ENCODE measurements around the gene RGS6. TPM values are rescaled to one million over a fixed set of nuclear protein-coding genes. Genes with fewer than 3 reads are reported as not detected.

The RGS6 gene
- total RNA-seq, 1 donor from 2014 or later, result 5.2 TPM

DNA sequence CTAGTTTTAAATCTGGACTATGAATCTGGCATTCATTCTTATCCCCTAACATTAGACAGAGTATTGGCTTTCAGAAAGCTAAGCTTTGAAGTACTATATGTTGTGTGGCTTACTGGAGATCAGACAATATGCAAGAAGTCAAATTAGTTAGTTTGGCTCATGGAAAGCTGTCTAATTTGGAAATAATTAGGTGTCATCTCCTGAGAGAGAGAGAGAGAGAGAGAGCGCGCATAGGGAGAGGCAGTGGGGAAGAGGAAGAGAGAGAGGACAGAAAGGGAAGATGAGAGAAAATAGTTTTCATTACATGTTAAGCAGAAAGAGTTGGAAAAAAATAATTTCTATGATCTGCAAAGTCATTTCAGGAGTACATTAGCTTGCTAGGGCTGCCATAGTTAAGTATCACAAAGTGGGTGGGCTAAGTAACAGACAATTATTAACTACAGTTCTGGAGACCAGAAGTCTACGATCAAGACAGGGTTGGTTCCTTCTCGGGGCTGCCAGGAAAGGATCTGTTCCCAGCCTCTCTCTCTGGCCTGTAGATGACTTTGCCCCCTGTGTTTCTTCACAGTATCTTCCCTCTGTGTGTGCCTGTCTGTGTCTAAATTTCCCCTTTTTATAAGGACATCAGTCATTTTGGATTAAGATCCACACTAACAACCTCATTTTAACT is 404.2 kb downstream of the RGS6 start:
- H3K36me3 ChIP-seq (ENCODE audit: control insufficient read depth in 3 of 3, insufficient read depth in 3 of 3, low read length in 3 of 3), result no peaks in the 10 kb centered on the region
- H3K4me3 ChIP-seq (ENCODE audit: low read length in 3 of 3), result no peak overlapping the region
- H3K27me3 ChIP-seq (ENCODE audit: control insufficient read depth in 3 of 3, insufficient read depth in 3 of 3, low read length in 3 of 3), result peaks cover 0 to 7% (median 2%) of the 10 kb centered on the region in 3 donors

DNA sequence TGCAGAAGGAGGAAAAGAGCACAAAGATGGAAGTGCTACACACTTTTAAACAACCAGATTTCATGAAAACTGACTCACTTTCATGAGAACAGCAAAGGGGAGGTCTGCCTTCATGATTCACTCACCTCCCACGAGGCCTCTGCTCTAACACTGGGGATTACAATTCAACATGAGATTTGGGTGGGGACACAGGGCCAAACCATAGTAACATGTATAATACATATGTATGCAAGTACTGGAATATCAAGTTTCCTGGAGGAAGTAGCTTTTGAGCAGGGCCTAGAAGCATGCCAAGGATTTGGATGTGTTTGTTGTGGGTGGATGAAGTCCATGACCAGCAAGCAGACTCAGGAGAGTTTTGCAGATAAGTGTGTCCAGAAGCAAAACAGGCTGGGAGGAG is 409.0 kb downstream of the RGS6 start:
- Histone ChIP-seq H3K4me1 (ENCODE audit: control insufficient read depth in 3 of 3, insufficient read depth in 3 of 3, low read length in 3 of 3) (no peaks in the 10 kb centered on the region), H3K36me3 (ENCODE audit: control insufficient read depth in 3 of 3, insufficient read depth in 3 of 3, low read length in 3 of 3) (no peaks in the 10 kb centered on the region), H3K4me3 (ENCODE audit: low read length in 3 of 3) (no peak overlapping the region), H3K27me3 (ENCODE audit: control insufficient read depth in 3 of 3, insufficient read depth in 3 of 3, low read length in 3 of 3) (no peaks in the 10 kb centered on the region), H3K27ac (ENCODE audit: low read depth, low read length) (no peak overlapping the region), H3K9me3 (ENCODE audit: control insufficient read depth in 3 of 3, low read length in 3 of 3) (peaks cover 0 to 4% (median 0%) of the 10 kb centered on the region in 3 donors), H3K9ac (ENCODE audit: low read depth in 1 of 3, low read length in 3 of 3) (no peak overlapping the region)

More for the DNA sequence above, 404.2 kb downstream of the RGS6 start:
- Histone ChIP-seq H3K27ac (ENCODE audit: low read depth, low read length) (no peak overlapping the region), H3K9me3 (ENCODE audit: control insufficient read depth in 3 of 3, low read length in 3 of 3) (no peaks in the 10 kb centered on the region), H3K9ac (ENCODE audit: low read depth in 1 of 3, low read length in 3 of 3) (no peak overlapping the region), H3K4me1 (ENCODE audit: control insufficient read depth in 3 of 3, insufficient read depth in 3 of 3, low read length in 3 of 3) (peaks cover 0 to 2% (median 0%) of the 10 kb centered on the region in 3 donors)

DNA sequence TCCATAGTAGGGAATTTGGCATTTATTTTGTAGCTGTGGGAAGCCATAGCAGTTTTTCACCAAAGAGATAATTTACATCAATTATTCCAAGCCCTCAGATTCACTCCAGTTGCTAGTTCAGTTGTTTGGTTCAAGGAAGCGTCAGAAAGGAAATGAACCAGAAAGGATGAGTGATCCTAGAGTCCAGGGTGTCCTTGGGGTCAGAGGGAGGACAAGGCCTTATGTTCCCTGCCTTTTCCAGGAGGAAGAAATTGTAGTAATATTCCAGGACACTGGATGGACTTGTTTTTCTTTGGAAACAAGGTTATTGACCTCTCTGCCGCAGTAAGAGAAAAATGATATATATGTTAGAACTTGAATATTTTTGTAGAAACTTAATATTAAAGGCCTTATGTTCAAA is 409.5 kb downstream of the RGS6 start:
- H3K9me3 ChIP-seq (ENCODE audit: control insufficient read depth in 3 of 3, low read length in 3 of 3), result peaks cover 0 to 4% (median 0%) of the 10 kb centered on the region in 3 donors
- no peak overlapping the region for H3K27ac ChIP-seq (ENCODE audit: low read depth, low read length)
- no peaks in the 10 kb centered on the region for H3K27me3 ChIP-seq (ENCODE audit: control insufficient read depth in 3 of 3, insufficient read depth in 3 of 3, low read length in 3 of 3)
- H3K9ac ChIP-seq (ENCODE audit: low read depth in 1 of 3, low read length in 3 of 3), result no peak overlapping the region
- no peak overlapping the region for H3K4me3 ChIP-seq (ENCODE audit: low read length in 3 of 3)
- no peaks in the 10 kb centered on the region for H3K36me3 ChIP-seq (ENCODE audit: control insufficient read depth in 3 of 3, insufficient read depth in 3 of 3, low read length in 3 of 3)
- no peaks in the 10 kb centered on the region for H3K4me1 ChIP-seq (ENCODE audit: control insufficient read depth in 3 of 3, insufficient read depth in 3 of 3, low read length in 3 of 3)

DNA sequence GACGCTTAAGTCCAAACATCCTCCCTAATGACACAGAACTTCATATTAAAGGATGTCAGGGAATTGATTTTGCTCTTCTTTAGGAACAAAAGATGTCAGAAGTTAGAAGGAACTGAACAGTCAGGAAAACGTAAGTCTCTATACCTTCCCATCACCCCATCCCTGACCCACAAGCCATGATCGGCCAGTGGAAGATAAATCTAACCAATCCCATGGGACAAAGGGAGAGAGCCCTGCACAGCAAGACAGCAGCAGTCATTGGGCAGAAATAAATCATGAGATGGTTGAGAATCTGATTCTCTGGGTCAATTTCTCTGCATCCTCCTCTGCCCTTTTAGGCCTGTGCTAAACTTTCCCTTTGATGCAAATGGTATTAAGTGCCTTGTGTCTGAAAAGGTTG is 414.9 kb downstream of the RGS6 start:
- H3K4me1 ChIP-seq (ENCODE audit: control insufficient read depth in 3 of 3, insufficient read depth in 3 of 3, low read length in 3 of 3), result no peaks in the 10 kb centered on the region
- H3K9me3 ChIP-seq (ENCODE audit: control insufficient read depth in 3 of 3, low read length in 3 of 3), result peaks cover 0 to 4% (median 0%) of the 10 kb centered on the region in 3 donors
- no peak overlapping the region for H3K4me3 ChIP-seq (ENCODE audit: low read length in 3 of 3)
- no peaks in the 10 kb centered on the region for H3K27me3 ChIP-seq (ENCODE audit: control insufficient read depth in 3 of 3, insufficient read depth in 3 of 3, low read length in 3 of 3)
- no peak overlapping the region for H3K27ac ChIP-seq (ENCODE audit: low read depth, low read length)
- no peaks in the 10 kb centered on the region for H3K36me3 ChIP-seq (ENCODE audit: control insufficient read depth in 3 of 3, insufficient read depth in 3 of 3, low read length in 3 of 3)
- H3K9ac ChIP-seq (ENCODE audit: low read depth in 1 of 3, low read length in 3 of 3), result no peak overlapping the region

- no peaks in the 10 kb centered on the region for H3K36me3 ChIP-seq (ENCODE audit: control insufficient read depth in 3 of 3, insufficient read depth in 3 of 3, low read length in 3 of 3)
- no peaks in the 10 kb centered on the region for H3K27me3 ChIP-seq (ENCODE audit: control insufficient read depth in 3 of 3, insufficient read depth in 3 of 3, low read length in 3 of 3)
- no peaks in the 10 kb centered on the region for H3K9me3 ChIP-seq (ENCODE audit: control insufficient read depth in 3 of 3, low read length in 3 of 3)
- H3K4me1 ChIP-seq (ENCODE audit: control insufficient read depth in 3 of 3, insufficient read depth in 3 of 3, low read length in 3 of 3), result no peaks in the 10 kb centered on the region
- no peak overlapping the region for H3K9ac ChIP-seq (ENCODE audit: low read depth in 1 of 3, low read length in 3 of 3)
- H3K4me3 ChIP-seq (ENCODE audit: low read length in 3 of 3), result no peak overlapping the region
- H3K27ac ChIP-seq (ENCODE audit: low read depth, low read length), result no peak overlapping the region
Measured at GRCh38 chr14:72350215-72350614, 418.0 kb downstream of the RGS6 start.

DNA sequence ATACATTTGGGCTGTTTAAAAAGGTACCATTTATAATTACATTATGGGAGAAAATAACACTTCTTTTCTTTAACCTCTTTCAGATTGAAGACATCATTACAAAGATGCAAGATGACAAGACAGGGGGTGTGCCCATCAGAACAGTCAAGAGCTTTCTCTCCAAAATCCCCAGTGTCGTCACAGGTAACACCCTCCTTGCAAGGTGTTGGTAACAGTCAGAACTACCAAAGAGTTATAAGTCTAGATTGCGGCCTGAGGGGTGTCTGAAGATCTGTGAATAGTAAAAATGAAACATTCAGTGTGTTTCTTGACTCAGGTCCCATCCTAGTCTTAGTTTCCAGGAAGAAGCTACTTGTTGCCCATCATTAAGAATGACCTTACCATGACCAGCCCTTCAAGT is 419.8 kb downstream of the RGS6 start:
- no peaks in the 10 kb centered on the region for H3K36me3 ChIP-seq (ENCODE audit: control insufficient read depth in 3 of 3, insufficient read depth in 3 of 3, low read length in 3 of 3)
- H3K4me3 ChIP-seq (ENCODE audit: low read length in 3 of 3), result no peak overlapping the region
- peaks cover 0 to 3% (median 0%) of the 10 kb centered on the region in 3 donors for H3K9me3 ChIP-seq (ENCODE audit: control insufficient read depth in 3 of 3, low read length in 3 of 3)
- H3K9ac ChIP-seq (ENCODE audit: low read depth in 1 of 3, low read length in 3 of 3), result no peak overlapping the region
- H3K27ac ChIP-seq (ENCODE audit: low read depth, low read length), result no peak overlapping the region
- no peaks in the 10 kb centered on the region for H3K27me3 ChIP-seq (ENCODE audit: control insufficient read depth in 3 of 3, insufficient read depth in 3 of 3, low read length in 3 of 3)
- no peaks in the 10 kb centered on the region for H3K4me1 ChIP-seq (ENCODE audit: control insufficient read depth in 3 of 3, insufficient read depth in 3 of 3, low read length in 3 of 3)

DNA sequence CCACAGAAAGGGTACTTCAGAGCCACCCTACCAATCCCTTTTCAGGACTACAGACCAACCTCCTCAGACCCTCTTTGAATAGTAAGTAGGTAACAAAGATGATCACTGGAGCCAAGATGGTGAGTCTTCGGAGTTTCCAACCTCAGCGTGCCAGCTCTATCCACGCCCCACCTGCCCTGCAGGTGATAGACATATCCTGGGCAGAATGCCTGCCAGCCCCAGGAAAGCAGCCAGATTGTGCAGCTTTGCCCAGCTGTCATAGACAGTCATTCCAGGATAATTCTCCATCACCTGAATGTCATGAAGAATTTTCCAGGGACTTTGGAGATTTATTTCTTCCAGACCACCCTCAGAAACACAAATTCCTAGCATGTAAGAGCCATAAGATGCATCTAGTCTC is 434.4 kb downstream of the RGS6 start:
- no peak overlapping the region for H3K27ac ChIP-seq (ENCODE audit: low read depth, low read length)
- H3K4me3 ChIP-seq (ENCODE audit: low read length in 3 of 3), result no peak overlapping the region
- H3K9me3 ChIP-seq (ENCODE audit: control insufficient read depth in 3 of 3, low read length in 3 of 3), result no peaks in the 10 kb centered on the region
- no peaks in the 10 kb centered on the region for H3K36me3 ChIP-seq (ENCODE audit: control insufficient read depth in 3 of 3, insufficient read depth in 3 of 3, low read length in 3 of 3)
- H3K4me1 ChIP-seq (ENCODE audit: control insufficient read depth in 3 of 3, insufficient read depth in 3 of 3, low read length in 3 of 3), result no peaks in the 10 kb centered on the region
- H3K27me3 ChIP-seq (ENCODE audit: control insufficient read depth in 3 of 3, insufficient read depth in 3 of 3, low read length in 3 of 3), result no peaks in the 10 kb centered on the region
- no peak overlapping the region for H3K9ac ChIP-seq (ENCODE audit: low read depth in 1 of 3, low read length in 3 of 3)

GRCh38 chr14:72369106-72369505 is 436.9 kb downstream of the RGS6 start:
- H3K27me3 ChIP-seq (ENCODE audit: control insufficient read depth in 3 of 3, insufficient read depth in 3 of 3, low read length in 3 of 3), result no peaks in the 10 kb centered on the region
- H3K4me3 ChIP-seq (ENCODE audit: low read length in 3 of 3), result no peak overlapping the region
- no peaks in the 10 kb centered on the region for H3K36me3 ChIP-seq (ENCODE audit: control insufficient read depth in 3 of 3, insufficient read depth in 3 of 3, low read length in 3 of 3)
- no peaks in the 10 kb centered on the region for H3K4me1 ChIP-seq (ENCODE audit: control insufficient read depth in 3 of 3, insufficient read depth in 3 of 3, low read length in 3 of 3)
- H3K9me3 ChIP-seq (ENCODE audit: control insufficient read depth in 3 of 3, low read length in 3 of 3), result no peaks in the 10 kb centered on the region
- no peak overlapping the region for H3K27ac ChIP-seq (ENCODE audit: low read depth, low read length)
- H3K9ac ChIP-seq (ENCODE audit: low read depth in 1 of 3, low read length in 3 of 3), result no peak overlapping the region

DNA sequence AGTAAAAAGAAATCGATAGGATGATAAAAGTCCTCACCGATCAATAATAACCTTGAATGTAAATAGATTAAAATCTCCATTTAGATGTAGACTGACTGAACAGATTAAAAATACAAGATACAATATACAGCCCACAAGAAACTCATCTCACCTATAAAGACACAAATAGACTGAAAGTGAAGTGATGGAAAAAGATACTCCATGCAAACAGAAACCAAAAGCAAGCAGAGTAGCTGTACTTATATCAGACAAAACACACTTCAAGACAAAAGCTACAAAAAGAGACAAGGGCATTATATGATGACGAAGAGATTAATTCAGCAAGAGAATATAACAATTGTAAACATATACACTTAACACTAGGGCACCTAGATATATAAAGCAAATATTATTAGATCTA is 444.8 kb downstream of the RGS6 start:
- Histone ChIP-seq H3K9me3 (ENCODE audit: control insufficient read depth in 3 of 3, low read length in 3 of 3) (peaks cover 3 to 4% (median 4%) of the 10 kb centered on the region in 3 donors), H3K9ac (ENCODE audit: low read depth in 1 of 3, low read length in 3 of 3) (no peak overlapping the region), H3K27ac (ENCODE audit: low read depth, low read length) (no peak overlapping the region)

GRCh38 chr14:72380456-72380855 is 448.2 kb downstream of the RGS6 start:
- no peaks in the 10 kb centered on the region for H3K4me1 ChIP-seq (ENCODE audit: control insufficient read depth in 3 of 3, insufficient read depth in 3 of 3, low read length in 3 of 3)
- H3K27me3 ChIP-seq (ENCODE audit: control insufficient read depth in 3 of 3, insufficient read depth in 3 of 3, low read length in 3 of 3), result no peaks in the 10 kb centered on the region
- no peaks in the 10 kb centered on the region for H3K36me3 ChIP-seq (ENCODE audit: control insufficient read depth in 3 of 3, insufficient read depth in 3 of 3, low read length in 3 of 3)
- H3K9ac ChIP-seq (ENCODE audit: low read depth in 1 of 3, low read length in 3 of 3), result no peak overlapping the region
- no peak overlapping the region for H3K27ac ChIP-seq (ENCODE audit: low read depth, low read length)
- H3K4me3 ChIP-seq (ENCODE audit: low read length in 3 of 3), result no peak overlapping the region
- H3K9me3 ChIP-seq (ENCODE audit: control insufficient read depth in 3 of 3, low read length in 3 of 3), result peaks cover under 1 to 3% (median 3%) of the 10 kb centered on the region in 3 donors

More for the DNA sequence above, 444.8 kb downstream of the RGS6 start:
- Histone ChIP-seq H3K27me3 (ENCODE audit: control insufficient read depth in 3 of 3, insufficient read depth in 3 of 3, low read length in 3 of 3) (no peaks in the 10 kb centered on the region), H3K4me1 (ENCODE audit: control insufficient read depth in 3 of 3, insufficient read depth in 3 of 3, low read length in 3 of 3) (no peaks in the 10 kb centered on the region), H3K4me3 (ENCODE audit: low read length in 3 of 3) (no peak overlapping the region), H3K36me3 (ENCODE audit: control insufficient read depth in 3 of 3, insufficient read depth in 3 of 3, low read length in 3 of 3) (no peaks in the 10 kb centered on the region)

Data from skeletal muscle tissue (tissue), 4 donors.